Measurements from ENCODE around the gene CPNE8.

CPNE8 gene

DNA sequence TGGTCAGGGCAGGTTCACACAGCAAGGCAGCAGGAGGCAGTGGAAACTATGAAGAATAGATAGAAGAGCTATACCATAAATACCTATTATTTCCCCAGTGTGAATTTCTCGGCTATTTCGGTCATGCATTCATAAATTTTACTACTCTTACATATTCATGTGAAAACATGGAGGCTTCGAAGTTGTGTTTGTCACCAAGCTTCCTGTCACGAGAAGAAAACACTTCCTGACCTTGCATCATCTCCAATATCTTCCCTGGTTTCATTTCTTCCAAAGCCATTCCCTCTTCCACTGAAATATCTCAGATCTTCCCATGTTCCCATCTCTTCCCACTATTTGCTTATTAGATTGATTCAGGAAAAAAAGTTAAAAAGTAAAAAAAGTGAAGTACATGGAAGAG lies 80.4 kb downstream of the CPNE8 start:
- DNase-seq (ENCODE audit: low spot score), result no peak
- TF ChIP-seq, protein P1, sequence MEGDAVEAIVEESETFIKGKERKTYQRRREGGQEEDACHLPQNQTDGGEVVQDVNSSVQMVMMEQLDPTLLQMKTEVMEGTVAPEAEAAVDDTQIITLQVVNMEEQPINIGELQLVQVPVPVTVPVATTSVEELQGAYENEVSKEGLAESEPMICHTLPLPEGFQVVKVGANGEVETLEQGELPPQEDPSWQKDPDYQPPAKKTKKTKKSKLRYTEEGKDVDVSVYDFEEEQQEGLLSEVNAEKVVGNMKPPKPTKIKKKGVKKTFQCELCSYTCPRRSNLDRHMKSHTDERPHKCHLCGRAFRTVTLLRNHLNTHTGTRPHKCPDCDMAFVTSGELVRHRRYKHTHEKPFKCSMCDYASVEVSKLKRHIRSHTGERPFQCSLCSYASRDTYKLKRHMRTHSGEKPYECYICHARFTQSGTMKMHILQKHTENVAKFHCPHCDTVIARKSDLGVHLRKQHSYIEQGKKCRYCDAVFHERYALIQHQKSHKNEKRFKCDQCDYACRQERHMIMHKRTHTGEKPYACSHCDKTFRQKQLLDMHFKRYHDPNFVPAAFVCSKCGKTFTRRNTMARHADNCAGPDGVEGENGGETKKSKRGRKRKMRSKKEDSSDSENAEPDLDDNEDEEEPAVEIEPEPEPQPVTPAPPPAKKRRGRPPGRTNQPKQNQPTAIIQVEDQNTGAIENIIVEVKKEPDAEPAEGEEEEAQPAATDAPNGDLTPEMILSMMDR (IDR thresholded peaks at IDR 0.05; ENCODE audit: extremely low read depth, missing control alignments), result no peak

DNA sequence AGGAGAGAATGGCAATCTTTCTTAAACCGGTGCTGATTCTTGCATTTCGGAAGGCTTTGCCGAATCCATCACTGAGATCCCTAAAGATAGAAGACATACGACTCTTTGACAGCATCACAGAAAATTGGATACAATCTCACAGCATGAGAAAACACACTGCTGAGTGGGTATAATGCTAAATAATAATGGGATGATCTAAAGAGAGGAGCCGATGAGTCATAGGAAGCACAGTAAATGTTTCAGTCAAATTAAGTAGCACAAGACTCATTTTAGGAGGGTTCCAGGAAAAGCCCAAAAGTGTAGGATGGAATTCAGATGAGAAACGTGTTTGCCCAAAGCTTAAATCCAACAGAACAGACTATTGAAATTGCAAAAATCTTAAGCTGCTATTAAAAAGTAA lies 81.7 kb downstream of the CPNE8 start:
- TF ChIP-seq, protein P1 (IDR thresholded peaks at IDR 0.05; ENCODE audit: extremely low read depth, missing control alignments), result no peak

DNA sequence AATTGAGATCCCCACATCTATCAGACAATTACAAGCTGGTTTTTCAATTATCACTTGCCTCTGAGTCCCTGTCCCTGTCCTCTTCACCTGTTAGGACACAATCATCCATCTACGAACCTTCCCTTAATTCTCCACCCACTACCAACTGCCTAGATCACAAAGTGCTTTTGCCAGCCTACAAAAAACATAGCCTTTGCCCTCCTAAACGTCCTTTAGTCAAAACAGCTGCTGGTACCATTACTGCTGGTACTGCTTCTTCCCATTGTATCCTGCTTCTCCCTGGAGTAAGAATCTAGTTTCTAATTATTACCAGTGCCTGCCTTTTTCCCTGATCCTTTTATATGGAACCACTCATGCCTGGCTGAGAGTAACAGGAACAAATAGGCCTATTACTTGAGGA lies 82.1 kb downstream of the CPNE8 start:
- TF ChIP-seq, protein P1 (IDR thresholded peaks at IDR 0.05; ENCODE audit: extremely low read depth, missing control alignments), result no peak
- no peak for DNase-seq (ENCODE audit: low spot score)

More for the DNA sequence above, 81.7 kb downstream of the CPNE8 start:
- DNase-seq (ENCODE audit: low spot score), result no peak

DNA sequence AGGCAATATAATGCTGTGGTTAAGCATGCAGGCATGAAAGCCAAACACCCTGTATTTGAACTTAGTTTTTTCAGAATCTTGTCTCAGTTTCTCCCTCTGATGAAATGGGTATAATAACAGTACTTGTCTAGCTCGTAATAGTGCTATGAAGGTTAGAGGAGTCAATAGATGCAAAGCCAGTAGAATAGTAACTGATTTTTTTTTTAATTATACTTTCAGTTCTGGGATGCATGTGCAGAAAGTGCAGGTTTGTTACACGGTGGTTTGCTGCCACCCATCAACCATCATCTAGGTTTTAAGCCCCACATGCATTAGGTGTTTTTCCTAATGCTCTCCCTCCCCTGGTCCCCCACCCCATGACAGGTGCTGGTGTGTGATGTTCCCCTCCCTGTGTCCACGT lies 87.4 kb downstream of the CPNE8 start:
- TF ChIP-seq, protein P1 (IDR thresholded peaks at IDR 0.05; ENCODE audit: extremely low read depth, missing control alignments), result no peak
- no peak for DNase-seq (ENCODE audit: low spot score)

DNA sequence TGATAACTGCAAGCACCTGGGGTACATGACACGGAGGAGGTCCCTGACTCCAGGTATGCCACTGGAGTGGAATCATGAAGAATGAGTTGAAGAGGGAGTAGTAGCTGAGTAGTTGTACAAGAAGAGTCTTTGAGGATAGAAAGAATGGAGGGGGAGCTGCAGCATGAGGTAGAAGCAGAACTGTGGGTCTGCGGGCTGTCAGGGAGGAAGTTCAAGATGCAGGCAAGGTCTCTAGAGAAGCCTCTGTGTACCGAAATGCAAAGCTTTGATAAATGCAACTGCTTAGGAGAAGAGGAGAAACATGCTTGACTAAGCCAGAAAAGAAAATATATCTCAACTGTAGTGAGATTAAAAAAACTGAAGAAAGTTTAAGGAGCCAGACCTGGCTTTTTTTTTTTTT lies 91.5 kb downstream of the CPNE8 start:
- TF ChIP-seq, protein P1 (IDR thresholded peaks at IDR 0.05; ENCODE audit: extremely low read depth, missing control alignments), result no peak
- DNase-seq (ENCODE audit: low spot score), result no peak

DNA sequence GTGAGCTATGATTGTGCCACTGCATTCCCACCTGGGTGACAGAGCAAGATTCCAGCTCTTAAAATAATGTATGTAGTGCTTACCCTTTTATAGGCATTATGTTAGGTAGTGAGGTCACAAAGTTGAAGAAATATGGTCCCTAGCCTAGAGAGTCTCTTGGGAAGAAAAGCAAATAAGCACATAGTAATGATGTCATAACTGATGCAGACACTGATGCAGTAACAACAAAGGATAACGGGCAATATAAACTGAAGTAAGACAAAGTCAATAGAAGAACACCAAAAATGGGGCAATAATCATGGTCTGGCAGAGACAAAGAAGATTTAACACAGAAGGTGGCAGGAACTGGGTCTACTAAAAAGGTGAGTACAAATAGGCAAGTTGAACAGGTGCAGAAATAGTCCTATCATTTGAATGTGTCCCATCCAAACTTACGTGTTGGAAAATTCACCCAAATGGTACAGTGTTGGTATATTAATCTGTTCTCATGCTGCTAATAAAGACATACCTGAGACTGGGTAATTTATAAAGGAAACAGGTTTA lies 93.5 kb downstream of the CPNE8 start:
- TF ChIP-seq, protein P1 (IDR thresholded peaks at IDR 0.05; ENCODE audit: extremely low read depth, missing control alignments), result no peak
- DNase-seq (ENCODE audit: low spot score), result no peak

DNA sequence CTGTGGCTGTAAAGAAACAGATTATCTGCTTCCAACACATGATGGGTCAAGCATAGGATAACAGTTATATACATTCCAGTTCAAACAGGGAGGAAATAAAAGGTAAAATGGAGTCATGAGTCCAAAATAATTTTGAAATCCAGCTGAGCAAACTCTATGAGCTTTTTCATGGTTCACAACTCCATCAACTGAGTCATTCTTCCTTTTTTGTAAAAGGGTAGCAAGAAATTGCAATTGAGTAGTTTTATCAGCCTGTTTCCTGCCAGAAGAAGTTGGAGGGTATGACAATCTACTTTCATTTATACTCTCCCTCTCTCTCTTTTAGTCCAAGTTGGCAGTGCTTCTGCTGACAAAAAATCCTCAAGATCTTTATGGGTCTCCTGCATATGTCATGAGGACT lies 95.6 kb downstream of the CPNE8 start:
- TF ChIP-seq, protein P1 (IDR thresholded peaks at IDR 0.05; ENCODE audit: extremely low read depth, missing control alignments), result no peak
- no peak for DNase-seq (ENCODE audit: low spot score)
